Measurements from ENCODE around the gene E2F4.

DNA sequence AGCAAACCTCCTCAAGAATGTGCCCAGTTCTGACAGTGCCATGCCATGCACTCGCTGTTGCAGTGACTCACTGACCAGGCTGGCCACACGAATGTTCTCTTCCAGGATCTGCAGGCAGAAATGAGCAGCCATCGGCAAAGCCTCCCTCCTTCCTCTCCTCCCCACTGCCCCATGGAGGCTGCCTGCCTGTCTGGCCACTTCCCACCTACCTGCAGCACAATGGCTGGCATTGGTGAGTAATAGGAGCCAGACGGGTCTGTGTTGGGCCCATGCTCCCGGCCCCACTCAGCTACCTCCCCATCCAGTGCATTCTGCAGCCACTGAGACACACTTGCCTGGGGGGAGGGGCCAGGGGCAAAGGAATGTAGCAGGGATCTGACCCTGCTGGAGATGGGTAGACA is 5.4 kb upstream of the E2F4 start:
- TF ChIP-seq, protein P1, sequence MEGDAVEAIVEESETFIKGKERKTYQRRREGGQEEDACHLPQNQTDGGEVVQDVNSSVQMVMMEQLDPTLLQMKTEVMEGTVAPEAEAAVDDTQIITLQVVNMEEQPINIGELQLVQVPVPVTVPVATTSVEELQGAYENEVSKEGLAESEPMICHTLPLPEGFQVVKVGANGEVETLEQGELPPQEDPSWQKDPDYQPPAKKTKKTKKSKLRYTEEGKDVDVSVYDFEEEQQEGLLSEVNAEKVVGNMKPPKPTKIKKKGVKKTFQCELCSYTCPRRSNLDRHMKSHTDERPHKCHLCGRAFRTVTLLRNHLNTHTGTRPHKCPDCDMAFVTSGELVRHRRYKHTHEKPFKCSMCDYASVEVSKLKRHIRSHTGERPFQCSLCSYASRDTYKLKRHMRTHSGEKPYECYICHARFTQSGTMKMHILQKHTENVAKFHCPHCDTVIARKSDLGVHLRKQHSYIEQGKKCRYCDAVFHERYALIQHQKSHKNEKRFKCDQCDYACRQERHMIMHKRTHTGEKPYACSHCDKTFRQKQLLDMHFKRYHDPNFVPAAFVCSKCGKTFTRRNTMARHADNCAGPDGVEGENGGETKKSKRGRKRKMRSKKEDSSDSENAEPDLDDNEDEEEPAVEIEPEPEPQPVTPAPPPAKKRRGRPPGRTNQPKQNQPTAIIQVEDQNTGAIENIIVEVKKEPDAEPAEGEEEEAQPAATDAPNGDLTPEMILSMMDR (IDR thresholded peaks at IDR 0.05; ENCODE audit: low read length) = no peak
- TF ChIP-seq EZH2 (optimal IDR thresholded peaks at IDR 0.05; ENCODE audit: low read depth, low read length) (no peak), EZH2phosphoT487 (IDR thresholded peaks at IDR 0.05; ENCODE audit: low read length) (no peak)

Data from MM.1S (cell line).